Measurements from ENCODE around the gene SAMD8.

- TF ChIP-seq POLR2AphosphoS5 (IDR thresholded peaks at IDR 0.05; ENCODE audit: insufficient read depth in 1 of 2, low read depth in 1 of 2): no peak
- TF ChIP-seq CTCF (IDR thresholded peaks at IDR 0.05): no peak
- TF ChIP-seq POLR2A (IDR thresholded peaks at IDR 0.05): no peak
Measured at GRCh38 chr10:75104842-75105241, 6.6 kb upstream of the SAMD8 start.

Measured in vagina (tissue), 2 donors.